Measurements from ENCODE around the gene PTPRO. TPM values are rescaled to one million over a fixed set of nuclear protein-coding genes. Genes with fewer than 3 reads are reported as not detected.

Gene PTPRO
- total RNA-seq, 1 donor = 3.1 TPM

GRCh38 chr12:15540469-15540872 lies 218.2 kb downstream of the PTPRO start:
- no peak overlapping the region for H3K4me3 ChIP-seq (ENCODE audit: low read depth, low read length)
- peak; percentile 71 for DNase-seq (ENCODE audit: low read depth)
- TF ChIP-seq, protein P1, sequence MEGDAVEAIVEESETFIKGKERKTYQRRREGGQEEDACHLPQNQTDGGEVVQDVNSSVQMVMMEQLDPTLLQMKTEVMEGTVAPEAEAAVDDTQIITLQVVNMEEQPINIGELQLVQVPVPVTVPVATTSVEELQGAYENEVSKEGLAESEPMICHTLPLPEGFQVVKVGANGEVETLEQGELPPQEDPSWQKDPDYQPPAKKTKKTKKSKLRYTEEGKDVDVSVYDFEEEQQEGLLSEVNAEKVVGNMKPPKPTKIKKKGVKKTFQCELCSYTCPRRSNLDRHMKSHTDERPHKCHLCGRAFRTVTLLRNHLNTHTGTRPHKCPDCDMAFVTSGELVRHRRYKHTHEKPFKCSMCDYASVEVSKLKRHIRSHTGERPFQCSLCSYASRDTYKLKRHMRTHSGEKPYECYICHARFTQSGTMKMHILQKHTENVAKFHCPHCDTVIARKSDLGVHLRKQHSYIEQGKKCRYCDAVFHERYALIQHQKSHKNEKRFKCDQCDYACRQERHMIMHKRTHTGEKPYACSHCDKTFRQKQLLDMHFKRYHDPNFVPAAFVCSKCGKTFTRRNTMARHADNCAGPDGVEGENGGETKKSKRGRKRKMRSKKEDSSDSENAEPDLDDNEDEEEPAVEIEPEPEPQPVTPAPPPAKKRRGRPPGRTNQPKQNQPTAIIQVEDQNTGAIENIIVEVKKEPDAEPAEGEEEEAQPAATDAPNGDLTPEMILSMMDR (IDR thresholded peaks at IDR 0.05; ENCODE audit: insufficient read depth, low read length) = no peak

- no peak overlapping the region for H3K4me3 ChIP-seq (ENCODE audit: low read depth, low read length)
- DNase-seq (ENCODE audit: low read depth) = peak; percentile 47
- TF ChIP-seq, protein P1 (IDR thresholded peaks at IDR 0.05; ENCODE audit: insufficient read depth, low read length) = no peak
These were observed 219.8 kb downstream of the PTPRO start for GRCh38 chr12:15541996-15542631.

- DNase-seq (ENCODE audit: low read depth) = no peak
- TF ChIP-seq, protein P1 (IDR thresholded peaks at IDR 0.05; ENCODE audit: insufficient read depth, low read length) = no peak
- H3K4me3 ChIP-seq (ENCODE audit: low read depth, low read length) = no peak overlapping the region
These were observed 221.0 kb downstream of the PTPRO start for GRCh38 chr12:15543347-15543746.

GRCh38 chr12:15544589-15544988 lies 222.3 kb downstream of the PTPRO start:
- TF ChIP-seq, protein P1 (IDR thresholded peaks at IDR 0.05; ENCODE audit: insufficient read depth, low read length) = no peak
- H3K4me3 ChIP-seq (ENCODE audit: low read depth, low read length) = no peak overlapping the region
- DNase-seq (ENCODE audit: low read depth) = no peak

DNA sequence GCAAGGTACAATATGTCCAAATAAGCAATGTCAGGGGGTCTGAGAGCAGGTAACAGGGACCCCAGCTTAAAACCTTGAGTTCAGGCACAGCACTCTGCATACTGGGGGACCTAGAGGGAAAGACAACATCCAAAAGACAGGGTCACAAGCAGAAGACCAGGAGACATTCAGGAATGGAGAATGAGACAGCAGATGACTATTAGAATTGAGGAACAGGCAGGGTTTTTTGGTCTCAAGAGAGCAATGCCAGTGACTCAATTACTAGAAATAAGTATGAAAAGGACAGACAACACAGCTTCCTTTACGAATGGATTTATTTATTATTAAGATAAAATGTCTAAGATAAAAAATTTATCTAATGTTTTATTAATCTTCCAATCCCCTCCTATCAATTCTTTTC lies 223.0 kb downstream of the PTPRO start:
- no peak for DNase-seq (ENCODE audit: low read depth)
- TF ChIP-seq, protein P1 (IDR thresholded peaks at IDR 0.05; ENCODE audit: insufficient read depth, low read length) = no peak
- no peak overlapping the region for H3K4me3 ChIP-seq (ENCODE audit: low read depth, low read length)

DNA sequence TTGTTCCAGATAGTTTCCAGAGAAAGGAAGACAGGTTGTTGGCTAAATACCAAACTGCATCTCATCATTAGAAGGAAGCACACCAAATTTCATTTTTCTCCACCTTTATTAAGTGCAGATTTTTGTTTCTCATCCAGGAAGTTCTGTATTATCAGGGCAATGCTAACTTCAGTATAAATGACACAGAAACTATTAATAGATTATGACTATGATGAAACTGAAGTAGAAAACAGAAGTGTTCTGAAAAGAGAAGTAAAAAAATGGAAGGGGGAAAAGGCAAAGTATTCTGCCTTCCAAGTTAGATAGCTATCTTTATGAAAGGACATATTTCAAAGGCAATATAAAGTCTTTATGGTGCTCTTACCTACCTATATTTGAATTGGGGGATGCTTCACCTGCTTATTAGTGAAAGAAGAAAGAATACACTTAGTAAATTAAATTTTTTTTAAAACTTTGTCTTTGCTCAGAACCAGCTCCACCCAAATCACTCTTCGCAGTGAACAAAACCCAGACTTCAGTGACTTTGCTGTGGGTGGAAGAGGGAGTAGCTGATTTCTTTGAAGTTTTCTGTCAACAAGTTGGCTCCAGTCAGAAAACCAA lies 223.9 kb downstream of the PTPRO start:
- no peak overlapping the region for H3K4me3 ChIP-seq (ENCODE audit: low read depth, low read length)
- TF ChIP-seq, protein P1 (IDR thresholded peaks at IDR 0.05; ENCODE audit: insufficient read depth, low read length) = no peak
- DNase-seq (ENCODE audit: low read depth) = peak; percentile 48

Data from fibroblast of the aortic adventitia (primary cell).